Measurements from ENCODE around the gene AGAP2. TPM values are rescaled to one million over a fixed set of nuclear protein-coding genes. Genes with fewer than 3 reads are reported as not detected.
A peak's percentile ranks its signal among the peaks of the same experiment; 100 is the strongest.

Gene AGAP2
- total and polyA plus RNA-seq, 2 of the 13 experiments (the other 11 are each of a cell fraction or from before 2014, with no cell fraction given) = 0.38 to 0.45 TPM

GRCh38 chr12:57765003-57765697 lies 26.6 kb upstream of the AGAP2 start (continued):
- TF ChIP-seq ZSCAN12 (CRISPR knock-in tag; IDR thresholded peaks at IDR 0.05) (0 out of 2 replicates have a peak, but pooled peaks have one; percentile 72), STAT6 (CRISPR knock-in tag; IDR thresholded peaks at IDR 0.05; ENCODE audit: borderline replicate concordance) (no peak), ETV6 (CRISPR knock-in tag; conservative IDR thresholded peaks at IDR 0.05) (0 out of 2 replicates have a peak, but pooled peaks have one; percentile 30), RAD51 (IDR thresholded peaks at IDR 0.05; ENCODE audit: borderline replicate concordance) (no peak), POGZ (CRISPR knock-in tag; IDR thresholded peaks at IDR 0.05) (peak; percentile 34; the same call in 1 of the 2 replicates), ZNF333 (CRISPR knock-in tag; IDR thresholded peaks at IDR 0.05; ENCODE audit: borderline replicate concordance) (no peak; the same call in 1 of the 2 replicates), NFAT5 (CRISPR knock-in tag; IDR thresholded peaks at IDR 0.05) (no peak), ZNF564 (CRISPR knock-in tag; IDR thresholded peaks at IDR 0.05) (no peak), ZNF766 (CRISPR knock-in tag; IDR thresholded peaks at IDR 0.05; ENCODE audit: borderline replicate concordance) (no peak), KDM5A (IDR thresholded peaks at IDR 0.05; ENCODE audit: borderline replicate concordance, low read length) (no peak), FOXK2 (IDR thresholded peaks at IDR 0.05) (no peak), ZSCAN21 (CRISPR knock-in tag; IDR thresholded peaks at IDR 0.05; ENCODE audit: borderline replicate concordance) (no peak; the same call in 1 of the 2 replicates), NFE2L2 (IDR thresholded peaks at IDR 0.05; ENCODE audit: low read length) (no peak), ETV5 (CRISPR knock-in tag; IDR thresholded peaks at IDR 0.05; ENCODE audit: borderline replicate concordance) (peak; percentile 13; the same call in 1 of the 2 replicates), GPBP1L1 (CRISPR knock-in tag; IDR thresholded peaks at IDR 0.05) (no peak)
